ENCODE results near the gene HSPA1L.
A peak's percentile ranks its signal among the peaks of the same experiment; 100 is the strongest.

HSPA1L gene

GRCh38 chr6:31762878-31763618 lies 52.0 kb downstream of the HSPA1L start:
- H3K36me3 ChIP-seq (ENCODE audit: control insufficient read depth in 4 of 4, insufficient read depth in 4 of 4, low read length in 3 of 4): peaks cover 9 to 65% (median 52%) of the 10 kb centered on the region in 4 experiments
- H3K27ac ChIP-seq (ENCODE audit: insufficient read depth in 1 of 2, low read depth in 1 of 2, low read length in 2 of 2, poor library complexity in 1 of 2, severe bottlenecking in 2 of 2): no peak overlapping the region
- POLR2A ChIA-PET: no interaction called here
- H3K4me3 ChIP-seq (ENCODE audit: control insufficient read depth in 1 of 7, extremely low read depth in 1 of 7, insufficient read depth in 4 of 7, low read depth in 2 of 7, low read length in 6 of 7): no peak overlapping the region
- 95% methylated on average over 7 of the region's 8 CpGs for WGBS (ENCODE audit: insufficient coverage)
- H3K4me1 ChIP-seq (ENCODE audit: control extremely low read depth in 1 of 4, control insufficient read depth in 4 of 4, insufficient read depth in 4 of 4, low read length in 3 of 4): no peaks in the 10 kb centered on the region
- no peaks in the 10 kb centered on the region for H3K27me3 ChIP-seq (replicated peaks in 2 of 5; ENCODE audit: control insufficient read depth in 4 of 5, insufficient read depth in 5 of 5, low read length in 4 of 5)
- no peak for DNase-seq
- no peaks in the 10 kb centered on the region for H3K9me3 ChIP-seq (ENCODE audit: control extremely low read depth in 1 of 5, control insufficient read depth in 4 of 5, insufficient read depth in 2 of 5, low read depth in 1 of 5, low read length in 4 of 5)
- CTCF ChIA-PET: interaction anchor here (13.2 kb wide), 1 partner anchor 31 kb away, joined by 268 read pairs; the partner anchor contains the start of genes CLIC1, DDAH2, MPIG6B and MSH5

- H3K36me3 ChIP-seq (ENCODE audit: control insufficient read depth in 4 of 4, insufficient read depth in 4 of 4, low read length in 3 of 4): peaks cover 9 to 67% (median 54%) of the 10 kb centered on the region in 4 experiments
- POLR2A ChIA-PET: no interaction called here
- WGBS (ENCODE audit: insufficient coverage): 78% methylated on average over 1 of the region's 4 CpGs
- no peaks in the 10 kb centered on the region for H3K9me3 ChIP-seq (ENCODE audit: control extremely low read depth in 1 of 5, control insufficient read depth in 4 of 5, insufficient read depth in 2 of 5, low read depth in 1 of 5, low read length in 4 of 5)
- no peaks in the 10 kb centered on the region for H3K27me3 ChIP-seq (replicated peaks in 2 of 5; ENCODE audit: control insufficient read depth in 4 of 5, insufficient read depth in 5 of 5, low read length in 4 of 5)
- CTCF ChIA-PET: interaction anchor here (0.7 to 13.2 kb wide), 2 partner anchors 8 to 30 kb away, joined by 4 to 268 read pairs; partner anchors contain the start of genes CLIC1, DDAH2, MPIG6B and MSH5
- no peak for DNase-seq
- no peak within 1 kb of the TSS for H3K4me3 ChIP-seq (ENCODE audit: control insufficient read depth in 1 of 7, extremely low read depth in 1 of 7, insufficient read depth in 4 of 7, low read depth in 2 of 7, low read length in 6 of 7)
- no peaks in the 10 kb centered on the region for H3K4me1 ChIP-seq (ENCODE audit: control extremely low read depth in 1 of 4, control insufficient read depth in 4 of 4, insufficient read depth in 4 of 4, low read length in 3 of 4)
- no peak within 1 kb of the TSS for H3K27ac ChIP-seq (ENCODE audit: insufficient read depth in 1 of 2, low read depth in 1 of 2, low read length in 2 of 2, poor library complexity in 1 of 2, severe bottlenecking in 2 of 2)
These were observed 52.7 kb downstream of the HSPA1L start, which contains the start of gene SAPCD1 for GRCh38 chr6:31762356-31762755. Gene SAPCD1 (plus strand): TSS chr6:31762656. CDS start chr6:31763055, 399 bp downstream.

- H3K36me3 ChIP-seq (ENCODE audit: control insufficient read depth in 4 of 4, insufficient read depth in 4 of 4, low read length in 3 of 4): peaks cover 9 to 67% (median 54%) of the 10 kb centered on the region in 4 experiments
- POLR2A ChIA-PET: interaction anchor here (0.6 kb wide), 1 partner anchor 20 kb away, joined by 3 read pairs; no protein-coding TSS in a partner anchor
- H3K4me1 ChIP-seq (ENCODE audit: control extremely low read depth in 1 of 4, control insufficient read depth in 4 of 4, insufficient read depth in 4 of 4, low read length in 3 of 4): no peaks in the 10 kb centered on the region
- H3K27ac ChIP-seq (ENCODE audit: insufficient read depth in 1 of 2, low read depth in 1 of 2, low read length in 2 of 2, poor library complexity in 1 of 2, severe bottlenecking in 2 of 2): no peak overlapping the region
- H3K4me3 ChIP-seq (ENCODE audit: control insufficient read depth in 1 of 7, extremely low read depth in 1 of 7, insufficient read depth in 4 of 7, low read depth in 2 of 7, low read length in 6 of 7): no peak overlapping the region
- 100% methylated on average over 7 of the region's 8 CpGs for WGBS (ENCODE audit: insufficient coverage)
- no peaks in the 10 kb centered on the region for H3K9me3 ChIP-seq (ENCODE audit: control extremely low read depth in 1 of 5, control insufficient read depth in 4 of 5, insufficient read depth in 2 of 5, low read depth in 1 of 5, low read length in 4 of 5)
- no peak for DNase-seq
- CTCF ChIA-PET: interaction anchor here (0.9 kb wide), 1 partner anchor 11 kb away, joined by 3 read pairs; no protein-coding TSS in a partner anchor
- H3K27me3 ChIP-seq (replicated peaks in 2 of 5; ENCODE audit: control insufficient read depth in 4 of 5, insufficient read depth in 5 of 5, low read length in 4 of 5): no peaks in the 10 kb centered on the region
These were observed 53.7 kb downstream of the HSPA1L start for GRCh38 chr6:31761343-31761742.

GRCh38 chr6:31760790-31761189 lies 54.3 kb downstream of the HSPA1L start:
- 93% methylated on average over 3 of the region's 5 CpGs for WGBS (ENCODE audit: insufficient coverage)
- H3K4me1 ChIP-seq (ENCODE audit: control extremely low read depth in 1 of 4, control insufficient read depth in 4 of 4, insufficient read depth in 4 of 4, low read length in 3 of 4): no peaks in the 10 kb centered on the region
- no peaks in the 10 kb centered on the region for H3K27me3 ChIP-seq (replicated peaks in 2 of 5; ENCODE audit: control insufficient read depth in 4 of 5, insufficient read depth in 5 of 5, low read length in 4 of 5)
- ChIA-PET POLR2A (no interaction called here), CTCF (interaction anchor here (0.9 to 1.1 kb wide), 2 partner anchors 11 to 13 kb away, joined by 3 read pairs; no protein-coding TSS in a partner anchor)
- H3K9me3 ChIP-seq (ENCODE audit: control extremely low read depth in 1 of 5, control insufficient read depth in 4 of 5, insufficient read depth in 2 of 5, low read depth in 1 of 5, low read length in 4 of 5): no peaks in the 10 kb centered on the region
- H3K27ac ChIP-seq (ENCODE audit: insufficient read depth in 1 of 2, low read depth in 1 of 2, low read length in 2 of 2, poor library complexity in 1 of 2, severe bottlenecking in 2 of 2): peak overlapping the region in 1 of 2 experiments; percentile 21
- peaks cover 9 to 67% (median 54%) of the 10 kb centered on the region in 4 experiments for H3K36me3 ChIP-seq (ENCODE audit: control insufficient read depth in 4 of 4, insufficient read depth in 4 of 4, low read length in 3 of 4)
- no peak for DNase-seq
- no peak overlapping the region for H3K4me3 ChIP-seq (ENCODE audit: control insufficient read depth in 1 of 7, extremely low read depth in 1 of 7, insufficient read depth in 4 of 7, low read depth in 2 of 7, low read length in 6 of 7)
